Peyer's patch (tissue), 4 donors: ENCODE measurements around the gene UFSP2.

Experiments used
- POLR2A ChIP-seq, 2 donors: fragments of 450-650 bp; IDR thresholded peaks; one replicate each; pipeline ENCODE4 v1.5.1; 2017; ENCODE audit warnings: antibody characterized with exemption in 2 of 2, mild to moderate bottlenecking in 2 of 2, moderate library complexity in 2 of 2
- TF ChIP-seq, protein P1 (sequence below), 6 experiments: fragments of 450-650 bp in 4 of 6; fragments of 200-600 bp in 2 of 6; sonication (generic) in 1 of 6; IDR thresholded peaks; one replicate each; pipeline ENCODE4 v1.5.1; 2017 to 2019; ENCODE audit warnings: antibody characterized with exemption in 6 of 6, mild to moderate bottlenecking in 3 of 6, moderate library complexity in 1 of 6

DNA sequence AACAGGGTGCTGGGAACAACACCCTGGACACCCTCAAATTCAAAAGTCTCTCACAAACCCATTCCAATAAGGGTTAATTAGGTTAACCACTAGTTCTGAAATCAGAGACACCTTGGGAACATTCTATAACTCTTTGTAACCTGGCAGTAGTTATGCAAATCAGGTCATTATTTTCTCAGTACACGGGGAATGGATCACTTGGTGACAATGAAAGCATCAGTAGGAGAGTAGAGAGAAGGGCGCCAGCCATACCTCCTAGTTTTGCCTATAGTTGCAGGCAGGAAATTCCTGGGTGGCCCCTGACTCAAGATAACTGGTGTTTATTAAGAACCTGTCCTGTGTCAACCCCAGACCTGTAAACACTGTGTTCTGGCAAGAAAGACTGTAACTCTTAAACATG is 43.2 kb upstream of the UFSP2 start:
- TF ChIP-seq, protein P1, sequence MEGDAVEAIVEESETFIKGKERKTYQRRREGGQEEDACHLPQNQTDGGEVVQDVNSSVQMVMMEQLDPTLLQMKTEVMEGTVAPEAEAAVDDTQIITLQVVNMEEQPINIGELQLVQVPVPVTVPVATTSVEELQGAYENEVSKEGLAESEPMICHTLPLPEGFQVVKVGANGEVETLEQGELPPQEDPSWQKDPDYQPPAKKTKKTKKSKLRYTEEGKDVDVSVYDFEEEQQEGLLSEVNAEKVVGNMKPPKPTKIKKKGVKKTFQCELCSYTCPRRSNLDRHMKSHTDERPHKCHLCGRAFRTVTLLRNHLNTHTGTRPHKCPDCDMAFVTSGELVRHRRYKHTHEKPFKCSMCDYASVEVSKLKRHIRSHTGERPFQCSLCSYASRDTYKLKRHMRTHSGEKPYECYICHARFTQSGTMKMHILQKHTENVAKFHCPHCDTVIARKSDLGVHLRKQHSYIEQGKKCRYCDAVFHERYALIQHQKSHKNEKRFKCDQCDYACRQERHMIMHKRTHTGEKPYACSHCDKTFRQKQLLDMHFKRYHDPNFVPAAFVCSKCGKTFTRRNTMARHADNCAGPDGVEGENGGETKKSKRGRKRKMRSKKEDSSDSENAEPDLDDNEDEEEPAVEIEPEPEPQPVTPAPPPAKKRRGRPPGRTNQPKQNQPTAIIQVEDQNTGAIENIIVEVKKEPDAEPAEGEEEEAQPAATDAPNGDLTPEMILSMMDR (IDR thresholded peaks at IDR 0.05): no peak
- no peak for TF ChIP-seq POLR2A (IDR thresholded peaks at IDR 0.05)
